Measurements from ENCODE around the gene ATG7.

Gene ATG7

DNA sequence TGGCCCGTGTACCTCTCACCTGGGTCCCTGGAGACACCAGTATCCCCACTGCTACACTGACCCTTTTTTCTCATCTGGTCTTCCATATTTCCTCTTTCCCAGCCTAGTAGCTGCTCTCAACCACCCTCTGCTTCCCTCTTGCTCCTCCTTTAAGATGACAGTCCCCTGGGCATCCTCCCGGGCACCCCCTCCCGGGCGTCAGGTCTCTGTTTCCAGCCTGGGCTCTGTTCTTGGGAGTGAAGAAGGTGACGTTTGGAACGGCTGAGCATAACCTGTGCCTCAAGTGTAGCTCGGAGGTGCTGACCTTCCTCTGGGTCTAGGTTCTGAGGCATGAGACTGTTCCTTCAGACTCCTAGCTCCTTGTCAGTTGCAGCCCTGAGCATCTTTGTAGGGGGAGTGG is 270.4 kb downstream of the ATG7 start:
- no peak for TF ChIP-seq CTCF (IDR thresholded peaks at IDR 0.05; ENCODE audit: borderline replicate concordance, insufficient read depth, low read depth, low read length)
- no peak overlapping the region for H3K4me3 ChIP-seq (ENCODE audit: low read depth, low read length)

DNA sequence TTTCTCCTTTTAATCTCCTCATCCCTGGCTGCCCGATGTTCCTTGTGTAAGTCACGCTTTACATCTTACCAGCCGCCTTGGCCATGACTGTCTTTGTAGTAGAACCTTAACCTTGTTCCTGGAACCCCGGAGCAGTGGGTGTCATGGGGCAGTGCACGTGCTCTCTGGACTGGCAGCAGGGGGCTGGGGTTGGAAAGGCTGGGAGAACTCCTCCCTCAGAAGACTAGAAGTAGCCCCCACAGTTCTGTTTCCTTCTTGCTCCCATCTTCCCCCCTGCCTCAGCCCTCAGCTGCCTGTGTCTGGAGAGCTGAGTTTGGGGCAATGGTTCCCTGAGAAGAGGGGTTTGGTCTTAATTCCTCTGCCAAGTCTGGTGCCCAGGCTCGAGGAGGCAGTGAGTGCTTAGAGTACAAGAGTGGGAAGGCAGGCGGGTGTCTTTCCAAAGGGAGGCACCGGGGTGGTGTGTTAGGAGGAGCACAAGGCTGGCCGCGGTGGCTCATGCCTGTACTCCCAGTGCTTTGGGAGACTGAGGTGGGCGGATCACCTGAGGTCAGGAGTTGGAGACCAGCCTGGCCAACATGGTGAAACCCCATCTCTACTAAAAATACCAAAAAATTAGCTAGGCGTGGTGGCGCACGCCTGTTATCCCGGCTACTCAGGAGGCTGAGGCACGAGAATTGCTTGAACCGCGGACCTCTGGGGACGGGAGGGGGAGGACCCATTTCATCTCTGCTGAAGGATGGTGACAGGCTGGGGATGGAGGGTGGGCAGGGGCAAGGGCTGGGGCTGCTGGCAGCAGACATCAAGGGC is 271.1 kb downstream of the ATG7 start:
- H3K4me3 ChIP-seq (ENCODE audit: low read depth, low read length) = no peak overlapping the region
- no peak for TF ChIP-seq CTCF (IDR thresholded peaks at IDR 0.05; ENCODE audit: borderline replicate concordance, insufficient read depth, low read depth, low read length)

- TF ChIP-seq CTCF (IDR thresholded peaks at IDR 0.05; ENCODE audit: borderline replicate concordance, insufficient read depth, low read depth, low read length) = no peak
- H3K4me3 ChIP-seq (ENCODE audit: low read depth, low read length) = no peak overlapping the region
These were observed 271.8 kb downstream of the ATG7 start for GRCh38 chr3:11543948-11544387.

- TF ChIP-seq CTCF (IDR thresholded peaks at IDR 0.05; ENCODE audit: borderline replicate concordance, insufficient read depth, low read depth, low read length) = no peak
- H3K4me3 ChIP-seq (ENCODE audit: low read depth, low read length) = no peak overlapping the region
These were observed 272.4 kb downstream of the ATG7 start for GRCh38 chr3:11544412-11545181.

DNA sequence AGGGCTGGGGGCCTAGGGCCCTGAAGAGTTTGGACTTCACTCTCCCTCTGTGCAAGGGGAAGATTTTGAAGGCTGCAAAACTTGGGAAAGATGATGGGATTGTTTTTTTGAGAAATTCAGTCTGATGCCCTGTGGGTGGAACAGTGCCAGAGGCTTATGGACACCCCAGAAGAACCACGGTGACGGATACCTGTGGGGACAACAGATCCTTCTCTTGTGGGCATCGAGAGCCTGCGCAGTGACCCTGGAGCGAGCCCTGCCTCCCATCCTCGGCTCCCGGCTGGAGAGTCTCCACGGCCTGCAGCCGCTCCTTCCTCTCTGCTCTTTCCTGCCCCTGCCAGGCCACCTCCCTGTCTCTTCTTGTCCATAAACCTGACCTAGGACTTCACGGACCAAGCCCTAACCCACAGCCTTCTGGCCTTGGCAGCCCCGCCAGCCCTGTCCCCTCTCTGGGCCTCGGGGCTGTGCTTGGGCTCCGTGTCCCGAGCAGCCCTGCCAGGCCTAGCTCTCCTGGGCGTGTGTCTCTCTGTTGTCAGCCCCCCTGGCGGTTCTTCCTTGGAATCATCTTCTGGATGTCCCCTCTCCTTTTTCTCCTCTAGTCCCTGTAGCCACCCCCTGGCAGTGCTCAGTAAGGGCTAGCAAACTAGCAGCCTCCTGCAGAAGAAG is 273.1 kb downstream of the ATG7 start:
- no peak for TF ChIP-seq CTCF (IDR thresholded peaks at IDR 0.05; ENCODE audit: borderline replicate concordance, insufficient read depth, low read depth, low read length)

GRCh38 chr3:11546657-11547302 is 274.6 kb downstream of the ATG7 start:
- no peak overlapping the region for H3K4me3 ChIP-seq (ENCODE audit: low read depth, low read length)
- TF ChIP-seq CTCF (IDR thresholded peaks at IDR 0.05; ENCODE audit: borderline replicate concordance, insufficient read depth, low read depth, low read length) = no peak

More for the DNA sequence above, 273.1 kb downstream of the ATG7 start:
- H3K4me3 ChIP-seq (ENCODE audit: low read depth, low read length) = no peak overlapping the region
